HT-29 (cell line): ENCODE results near the gene SLC9A3. TPM values are rescaled to one million over a fixed set of nuclear protein-coding genes. Genes with fewer than 3 reads are reported as not detected.

Source experiments
- DNase-seq: peaks from one replicate; pipeline ENCODE4 v3.0.0-alpha.2; 2015; ENCODE audit warnings: low spot score
- total RNA-seq: library from RNA; depleted of rRNA; stranded (reverse); fragments of >200 nt; shearing (Covaris generic); gene quantifications from 2 replicates; pipeline ENCODE4 v1.2.3, GENCODE V29; 2014

The SLC9A3 gene
- total RNA-seq, 1 experiment from 2014 or later, result 11.5 TPM

DNA sequence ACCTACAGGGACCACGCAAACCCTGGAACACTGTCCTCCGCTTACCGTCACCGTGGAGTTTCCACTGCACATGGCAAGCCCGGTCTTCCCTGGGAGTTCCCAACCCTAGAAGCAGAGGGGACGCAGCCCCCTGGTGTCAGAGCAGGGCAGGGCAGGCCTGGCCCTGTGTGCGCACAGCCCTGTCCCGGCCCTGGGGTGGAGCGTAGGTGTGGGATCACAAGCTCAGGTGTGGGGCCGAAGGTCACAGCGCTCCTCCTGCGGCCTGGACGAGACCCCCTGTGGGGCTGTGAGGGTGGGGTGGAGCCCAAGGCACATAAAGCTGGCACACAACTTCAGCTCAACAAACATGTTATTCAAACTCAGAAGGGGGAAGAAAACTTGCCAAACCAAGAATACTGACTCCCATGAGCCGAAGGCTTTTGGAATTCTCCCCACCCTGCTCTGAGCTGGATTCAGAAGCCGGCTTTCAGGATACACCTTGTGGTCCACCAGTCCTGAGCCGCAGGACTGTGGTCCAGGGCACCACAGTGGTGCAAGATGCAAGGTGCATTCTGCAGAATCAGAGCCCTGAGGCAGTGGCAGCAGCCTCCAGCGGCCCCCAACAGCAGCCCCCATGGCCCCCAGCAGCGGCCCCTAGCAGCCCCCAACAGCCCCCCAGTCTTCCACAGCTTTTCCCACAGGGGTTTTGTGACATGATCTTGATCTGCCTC is 93.1 kb downstream of the SLC9A3 start:
- DNase-seq, result peak; percentile 96

DNA sequence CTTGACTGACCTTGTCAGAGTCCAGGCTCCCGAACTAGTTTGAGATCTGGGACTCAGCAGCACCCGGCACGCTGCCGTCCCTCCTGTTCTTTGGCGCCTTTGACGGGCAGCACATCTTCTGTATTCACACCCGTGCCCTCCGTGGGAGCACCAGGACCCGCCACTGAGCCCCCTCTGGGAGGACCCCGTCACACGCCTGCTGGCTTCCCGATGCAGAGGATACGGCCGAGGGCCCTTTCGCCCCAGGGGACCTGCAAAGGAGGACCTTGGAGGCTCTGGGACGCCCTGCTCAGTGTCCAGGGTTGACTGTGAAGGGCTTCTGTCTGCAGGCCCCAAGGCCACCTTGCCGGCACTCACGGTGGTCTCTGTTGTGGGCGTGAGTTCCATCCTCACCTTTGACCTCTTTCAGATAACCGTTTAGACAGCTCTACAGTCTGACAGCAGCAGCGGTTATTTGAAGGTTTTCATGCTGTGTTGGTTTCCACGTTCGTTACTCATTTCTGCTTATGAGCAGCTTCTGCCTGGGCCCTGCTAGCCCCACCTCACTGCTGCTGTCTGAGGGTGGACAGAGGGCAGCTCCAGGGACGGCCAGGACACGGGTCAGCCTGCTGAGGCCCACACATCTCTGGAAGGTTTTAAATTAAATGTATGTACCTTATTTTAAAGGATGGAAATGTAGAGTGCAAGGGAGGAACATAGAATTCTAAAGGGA is 93.9 kb downstream of the SLC9A3 start:
- no peak for DNase-seq

DNA sequence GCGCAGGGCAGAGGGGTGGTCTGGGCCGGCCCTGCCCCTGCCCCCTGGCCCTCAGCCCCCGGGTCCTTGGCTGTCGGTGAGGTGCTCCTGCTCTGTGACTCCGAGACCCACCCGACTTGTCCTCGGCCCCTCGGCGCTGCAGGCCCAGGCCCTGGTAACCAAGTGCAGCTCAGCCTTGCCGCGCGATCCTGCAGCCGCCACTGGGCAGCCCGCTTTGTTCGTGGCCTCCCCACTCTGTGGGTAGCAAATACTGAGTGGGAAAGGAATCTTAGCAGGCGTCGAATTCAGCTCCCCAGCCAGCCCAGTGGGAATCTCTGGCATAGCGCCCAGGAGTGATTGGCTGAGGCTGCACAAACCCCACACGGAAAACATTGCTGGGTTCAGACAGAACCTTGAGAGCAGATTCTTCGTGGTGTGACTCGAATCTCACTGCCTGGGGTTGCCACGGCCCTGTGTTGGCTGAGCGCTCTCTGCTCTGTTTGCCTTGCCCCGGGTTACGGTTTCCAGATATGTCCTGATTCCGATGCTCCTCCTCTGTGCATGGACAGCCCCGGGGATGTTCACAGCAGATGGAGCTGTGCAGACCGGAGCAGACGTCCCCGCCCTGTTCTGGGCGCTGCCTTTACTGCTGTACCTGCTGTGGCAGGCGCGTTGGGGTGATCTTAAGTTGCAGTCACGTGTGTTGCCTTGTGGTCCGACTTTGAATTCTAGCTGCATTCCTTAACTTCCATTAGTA is 94.6 kb downstream of the SLC9A3 start:
- DNase-seq, result peak; percentile 28

DNA sequence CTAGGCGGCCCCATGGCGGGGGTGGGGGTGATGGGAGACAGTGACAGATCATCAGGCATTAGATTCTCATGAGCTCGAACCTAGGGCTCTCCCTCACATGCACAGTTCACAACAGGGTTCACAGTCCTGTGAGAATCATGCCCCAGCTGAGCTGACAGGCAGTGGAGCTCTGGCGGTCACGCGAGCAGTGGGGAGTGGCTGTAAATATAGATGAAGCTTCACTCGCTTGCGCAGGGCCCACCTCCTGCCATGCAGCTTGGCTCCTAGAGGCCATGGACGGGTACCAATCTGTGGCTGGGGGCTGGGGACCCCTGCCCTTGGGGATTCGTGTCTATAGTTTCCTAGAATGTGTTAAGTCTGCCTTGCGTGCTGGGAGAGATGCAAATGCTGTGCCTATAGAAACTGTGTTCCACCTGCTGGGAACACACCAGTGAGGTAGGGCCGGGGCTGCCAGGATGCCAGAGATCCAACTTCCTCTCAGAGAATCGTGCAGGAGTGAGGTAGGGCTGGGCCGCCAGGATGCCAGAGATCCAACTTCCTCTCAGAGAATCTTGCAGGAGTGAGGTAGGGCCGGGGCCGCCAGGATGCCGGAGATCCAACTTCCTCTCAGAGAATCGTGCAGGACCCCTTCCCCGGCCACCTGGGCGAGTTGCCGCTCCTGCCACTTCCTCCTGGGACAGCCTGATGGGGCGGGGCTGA is 95.3 kb downstream of the SLC9A3 start:
- DNase-seq, result no peak

DNA sequence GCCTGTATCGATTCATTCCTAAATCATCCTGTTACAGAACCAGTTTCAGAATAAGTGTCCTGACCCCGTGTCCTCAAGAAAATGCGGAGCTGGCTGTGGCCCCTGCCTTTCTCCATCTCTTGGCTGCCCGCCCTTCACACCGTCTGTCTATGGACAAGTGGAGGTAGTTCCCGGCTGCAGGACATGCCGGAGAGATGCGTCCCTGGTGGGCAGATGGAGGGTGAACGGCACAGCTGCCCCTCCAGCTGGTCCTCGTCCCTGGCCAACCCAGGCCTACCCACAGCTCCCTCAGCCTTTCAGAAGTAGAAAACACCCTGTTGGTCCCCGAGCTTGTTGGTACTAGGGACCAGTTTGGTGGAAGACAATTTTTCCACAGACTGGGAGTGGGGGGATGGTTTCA is 96.0 kb downstream of the SLC9A3 start:
- no peak for DNase-seq

DNA sequence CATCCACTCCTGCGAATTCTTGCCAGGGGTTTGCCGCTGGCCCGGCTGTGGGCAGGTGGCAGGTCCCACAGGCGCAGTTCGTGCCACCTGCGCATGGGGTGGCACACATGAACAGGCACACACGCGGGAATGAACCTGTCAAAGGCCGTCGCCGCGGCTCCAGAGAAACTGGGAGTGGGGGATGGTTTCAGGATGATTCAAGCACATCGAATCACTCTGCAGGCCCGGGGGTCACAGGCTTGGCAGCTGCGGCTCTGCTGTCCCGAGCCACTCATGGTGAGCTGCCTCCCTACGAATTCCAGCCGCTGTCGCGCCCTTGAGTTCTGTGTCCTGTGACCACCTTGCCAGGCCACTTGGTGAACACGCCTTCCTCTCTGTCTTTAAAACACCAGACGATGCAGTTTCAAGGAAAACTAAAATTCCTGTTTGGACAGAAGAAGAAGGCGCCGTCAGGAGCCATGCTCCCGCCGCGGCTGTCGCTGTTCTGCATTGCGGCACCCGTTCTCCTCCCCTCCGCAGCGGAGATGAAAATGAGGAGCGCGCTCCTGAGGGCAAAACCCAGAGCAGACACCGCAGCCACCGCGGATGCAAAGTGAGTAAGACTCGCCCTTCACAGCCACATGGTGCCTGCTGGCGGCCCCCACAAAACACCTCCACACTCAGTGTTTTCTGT is 96.7 kb downstream of the SLC9A3 start:
- no peak for DNase-seq

DNA sequence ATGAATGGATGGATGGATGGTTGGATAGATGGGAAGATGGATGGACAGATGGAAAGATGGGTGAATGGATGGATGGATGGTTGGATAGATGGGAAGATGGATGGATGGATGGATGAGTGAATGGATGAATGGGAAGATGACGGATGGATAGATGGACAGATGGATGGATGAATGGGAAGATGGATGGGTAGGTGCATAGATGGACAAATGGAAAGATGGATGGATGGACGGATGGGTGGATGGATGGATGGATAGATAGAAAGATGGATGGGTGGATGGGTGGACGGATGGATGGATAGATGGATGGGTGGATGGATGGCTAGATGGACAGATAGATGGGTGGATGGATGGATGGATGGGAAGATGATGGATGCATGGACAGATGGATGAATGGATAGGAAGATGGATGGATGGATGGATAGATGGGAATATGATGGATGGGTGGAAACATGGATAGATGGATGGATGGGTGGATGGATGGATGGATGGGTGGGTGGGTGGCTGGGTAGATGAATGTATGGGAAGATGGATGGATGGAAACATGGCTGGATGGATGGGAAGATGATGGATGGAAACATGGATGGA is 97.8 kb downstream of the SLC9A3 start:
- no peak for DNase-seq

DNA sequence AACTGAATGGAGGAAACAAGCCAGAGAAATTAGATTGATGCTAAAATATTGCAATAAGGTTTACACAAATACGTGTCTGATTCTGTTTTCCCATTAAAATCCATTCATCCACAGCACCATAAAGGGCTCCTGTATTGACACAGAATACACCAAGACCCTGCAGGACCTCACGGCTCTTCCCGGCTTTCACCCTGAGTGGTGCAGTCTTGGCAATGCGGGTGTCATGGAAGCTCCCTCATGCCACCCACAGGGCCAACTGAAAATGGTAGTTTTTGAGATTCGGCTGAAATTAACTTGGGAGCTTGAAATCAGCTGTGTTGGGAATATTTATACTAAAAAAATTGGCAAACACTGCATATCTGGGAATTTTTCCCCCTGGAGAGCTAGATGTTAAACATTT is 98.5 kb downstream of the SLC9A3 start:
- DNase-seq, result peak; percentile 45

DNA sequence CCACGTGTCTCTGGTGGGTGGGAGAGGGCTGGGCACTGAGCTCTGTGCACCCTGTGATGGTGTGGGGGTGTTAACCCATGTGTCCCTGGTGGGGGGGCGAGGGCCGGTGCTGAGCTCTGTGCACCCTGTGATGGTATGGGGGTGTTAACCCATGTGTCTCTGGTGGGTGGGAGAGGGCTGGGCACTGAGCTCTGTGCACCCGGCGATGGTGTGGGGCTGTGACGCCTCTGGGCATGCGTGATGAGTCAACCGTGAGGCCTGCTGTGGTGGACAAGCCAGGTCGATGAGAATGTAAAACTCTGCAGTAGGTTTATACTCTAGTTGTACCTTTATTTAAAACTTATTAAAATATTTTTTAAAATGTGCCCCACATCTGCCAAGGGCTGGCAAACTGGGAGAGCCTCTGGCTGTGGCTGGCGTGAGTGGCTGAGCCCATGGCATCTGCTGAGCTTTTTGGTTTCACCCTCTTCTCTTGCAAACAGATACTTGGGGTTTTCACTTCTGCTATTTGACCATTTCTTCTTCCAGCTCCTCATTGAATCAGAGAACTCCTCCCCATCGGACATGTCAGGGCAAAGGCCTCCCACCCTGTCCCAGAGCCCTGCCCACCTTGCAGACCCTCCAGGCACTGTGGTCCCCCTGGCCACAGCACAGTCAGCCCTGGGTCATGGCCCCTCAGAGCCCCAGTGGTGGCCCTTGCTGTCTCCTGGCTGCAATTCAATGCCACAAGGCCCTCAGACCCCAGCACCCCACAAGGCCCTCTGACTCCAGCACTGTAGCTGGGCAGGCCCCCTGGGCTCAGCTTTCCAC is 99.7 kb downstream of the SLC9A3 start:
- no peak for DNase-seq

DNA sequence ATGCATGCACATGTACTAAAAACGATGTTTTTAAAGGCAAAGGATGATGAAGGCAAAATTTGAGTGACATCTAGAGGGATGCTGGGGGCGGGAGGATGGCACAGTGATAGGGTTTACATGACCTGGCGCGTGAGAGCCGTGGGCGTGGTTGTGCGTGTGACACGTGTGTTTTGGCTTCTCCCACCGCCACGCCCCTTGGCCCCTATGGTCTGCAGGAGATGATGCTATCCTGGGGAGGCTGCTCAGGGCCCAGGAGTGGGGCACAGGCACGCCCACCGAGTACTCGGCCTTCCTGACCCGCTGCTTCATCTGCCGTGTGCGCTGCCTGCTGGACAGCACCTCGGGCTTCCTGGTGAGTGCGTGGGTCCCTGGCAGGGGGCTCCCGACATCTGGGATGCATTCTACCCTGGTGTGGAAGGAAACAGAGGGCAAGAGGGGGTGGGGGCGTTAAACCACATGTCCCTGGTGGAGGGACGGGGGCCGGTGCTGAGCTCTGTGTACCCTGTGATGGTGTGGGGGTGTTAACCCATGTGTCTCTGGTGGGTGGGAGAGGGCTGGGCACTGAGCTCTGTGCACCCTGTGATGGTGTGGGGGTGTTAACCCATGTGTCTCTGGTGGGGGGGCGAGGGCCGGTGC is 100.5 kb downstream of the SLC9A3 start:
- no peak for DNase-seq

DNA sequence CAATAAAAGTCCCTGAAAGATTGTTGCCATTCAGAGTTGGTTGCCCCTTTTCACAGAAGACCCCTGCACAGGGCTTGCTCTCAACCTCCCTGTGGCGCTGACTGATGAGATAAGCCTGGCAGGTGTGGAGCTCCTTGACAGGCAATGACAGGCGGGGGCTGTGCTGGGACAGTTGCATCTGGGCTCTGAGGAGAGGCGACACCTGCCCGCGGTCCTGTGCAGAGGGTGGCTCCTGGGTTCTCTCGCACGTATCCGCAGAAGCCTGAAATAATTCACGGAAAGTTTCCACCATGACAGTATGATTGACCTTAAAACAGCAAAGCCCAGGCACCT is 101.0 kb downstream of the SLC9A3 start:
- DNase-seq, result no peak

DNA sequence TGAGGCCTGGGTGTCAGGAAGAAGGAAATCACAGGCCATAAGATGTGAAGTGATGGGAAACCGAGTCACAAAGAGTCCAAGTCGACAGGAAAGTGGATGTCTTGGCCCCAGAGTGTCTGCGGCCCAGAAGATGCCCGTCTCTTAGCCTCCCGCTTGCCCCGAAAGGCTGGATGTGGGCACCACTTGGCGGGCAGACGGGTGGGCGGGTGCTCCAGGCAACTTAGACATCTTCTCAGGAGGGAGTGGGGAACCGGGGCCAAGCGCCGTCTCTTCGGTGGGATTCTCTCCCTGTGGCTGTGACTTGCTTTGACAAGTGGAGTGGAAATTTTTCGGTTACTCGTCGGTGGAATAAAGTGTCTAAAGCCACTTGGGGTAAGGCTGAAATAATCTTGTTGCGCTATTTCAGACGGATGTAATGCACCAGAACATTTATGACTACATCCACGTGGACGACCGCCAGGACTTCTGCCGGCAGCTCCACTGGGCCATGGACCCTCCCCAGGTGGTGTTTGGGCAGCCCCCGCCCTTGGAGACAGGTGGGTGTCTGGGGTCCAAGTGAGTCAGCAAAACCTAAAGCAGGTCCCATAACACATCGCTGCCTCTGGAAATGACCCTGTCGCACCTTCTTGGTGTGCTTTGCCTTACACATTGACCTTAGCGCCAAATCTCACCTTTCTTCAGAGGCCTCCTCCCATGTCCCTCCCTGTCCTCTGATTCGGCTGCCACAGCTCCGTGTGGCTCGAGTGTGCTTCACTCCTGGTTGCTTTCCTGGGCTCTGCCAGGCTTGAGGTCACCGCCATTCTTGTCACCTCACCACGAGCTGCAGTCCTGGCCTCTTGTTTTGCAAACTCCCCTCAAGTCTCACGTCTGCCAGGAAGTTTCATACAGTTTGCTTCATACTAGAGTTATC is 101.7 kb downstream of the SLC9A3 start:
- DNase-seq, result no peak

DNA sequence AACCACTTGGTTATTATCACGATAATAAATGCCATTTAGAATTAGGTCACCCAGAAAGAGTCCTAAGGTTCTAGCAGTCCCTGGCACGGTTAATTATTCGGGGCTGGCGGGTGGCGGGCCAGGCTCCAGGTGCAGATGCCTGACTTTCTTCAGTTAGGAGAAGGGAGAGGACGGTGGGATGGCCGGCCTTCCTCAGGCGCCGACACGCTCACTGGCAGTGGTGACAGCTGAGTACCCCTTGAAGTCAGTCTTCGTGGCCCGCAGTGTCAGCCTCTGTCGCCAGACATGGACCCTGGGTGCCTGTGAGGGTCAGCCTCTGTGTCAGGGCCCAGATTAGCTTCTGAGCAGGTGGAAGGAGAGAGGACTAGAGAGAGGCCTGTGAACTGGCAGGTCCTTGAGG is 102.3 kb downstream of the SLC9A3 start:
- DNase-seq, result no peak

DNA sequence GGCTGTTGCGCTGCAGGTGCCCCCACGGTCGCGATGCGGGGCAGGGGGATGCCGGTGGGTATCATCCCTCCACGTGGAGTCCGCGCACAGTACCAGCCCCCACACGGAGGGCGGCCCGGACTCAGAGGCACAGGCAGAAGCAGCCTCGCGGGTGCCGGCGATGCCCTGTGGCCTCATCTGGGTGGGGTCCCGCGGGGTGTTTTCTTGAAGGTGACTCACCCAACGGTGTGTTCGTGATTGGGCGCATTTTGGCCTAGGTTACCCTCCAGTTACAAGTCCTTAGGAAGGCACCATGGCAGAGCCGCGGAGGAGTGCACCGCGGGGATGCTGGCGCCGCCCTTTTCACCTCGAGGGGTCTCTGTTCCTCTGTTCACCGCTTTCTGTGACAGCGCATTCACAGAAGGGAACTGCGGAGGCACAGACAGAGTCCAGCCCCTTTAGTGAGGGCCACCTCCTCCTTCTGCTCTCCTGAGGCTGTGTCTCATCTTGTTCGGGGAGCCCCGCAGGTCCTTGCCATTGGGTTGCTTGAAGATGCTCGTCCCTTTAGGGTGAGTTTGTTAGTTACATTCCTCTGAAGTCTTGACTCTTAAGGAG is 102.9 kb downstream of the SLC9A3 start:
- DNase-seq, result no peak

DNA sequence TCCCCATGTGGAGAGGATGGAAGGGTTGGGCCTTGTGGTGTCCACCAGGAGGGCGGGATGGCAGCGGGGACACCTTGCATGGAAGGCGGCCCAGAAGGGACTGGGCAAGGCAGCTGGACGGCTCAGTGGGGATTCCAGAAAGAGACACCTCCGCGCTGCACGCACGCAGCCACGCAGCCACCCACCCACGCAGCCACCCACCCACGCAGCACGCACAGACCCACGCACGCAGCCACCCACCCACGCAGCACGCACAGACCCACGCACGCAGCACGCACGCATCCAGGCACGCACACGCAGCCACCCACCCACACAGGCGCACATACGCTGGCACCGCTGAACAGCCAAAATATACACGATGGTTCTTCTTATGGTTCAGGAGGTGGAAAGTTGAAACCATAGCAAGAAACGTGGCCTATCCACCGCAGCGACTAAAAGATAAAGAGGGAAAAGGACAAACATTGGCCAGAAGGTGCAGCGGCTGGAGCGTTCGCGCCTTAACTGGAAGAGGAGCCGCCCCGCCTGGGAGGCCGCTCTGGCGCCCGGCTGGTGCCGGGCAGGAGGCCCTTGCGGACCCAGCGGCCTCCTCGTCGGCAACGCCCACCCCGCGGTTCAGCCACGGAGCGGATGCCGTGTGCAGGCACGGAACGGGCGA is 103.5 kb downstream of the SLC9A3 start:
- no peak for DNase-seq
